ENCODE results near the gene LAMA2. TPM values are rescaled to one million over a fixed set of nuclear protein-coding genes. Genes with fewer than 3 reads are reported as not detected.

The LAMA2 gene
- total and polyA plus RNA-seq, 4 donors, result 5.2 to 105 (median 45.9) TPM

GRCh38 chr6:129324345-129324744, 441.4 kb downstream of the LAMA2 start:
- no peak for DNase-seq
- Histone ChIP-seq H3K9me3 (ENCODE audit: control insufficient read depth in 4 of 4, insufficient read depth in 3 of 4, low read length in 3 of 4) (no peaks in the 10 kb centered on the region), H3K27me3 (ENCODE audit: control insufficient read depth in 3 of 3, insufficient read depth in 3 of 3, low read length in 2 of 3) (no peaks in the 10 kb centered on the region), H3K36me3 (ENCODE audit: control insufficient read depth in 4 of 4, insufficient read depth in 4 of 4, low read length in 4 of 4) (peaks cover 0 to 10% (median 5%) of the 10 kb centered on the region in 4 donors), H3K27ac (ENCODE audit: low read depth in 1 of 2, low read length in 1 of 2) (no peak overlapping the region), H3K9ac (ENCODE audit: insufficient read depth in 1 of 2, low read length in 2 of 2) (no peak overlapping the region), H3K4me1 (ENCODE audit: control insufficient read depth in 5 of 5, insufficient read depth in 5 of 5, low read length in 5 of 5) (no peaks in the 10 kb centered on the region), H3K4me3 (no peak overlapping the region)
- 92 to 97% methylated on average over 5 of the region's 5 CpGs for WGBS, 2 donors
- no peak for TF ChIP-seq CTCF (IDR thresholded peaks at IDR 0.05; ENCODE audit: control extremely low read depth, extremely low read depth)
- no peak for ATAC-seq (ENCODE audit: insufficient read depth, low FRiP score)

GRCh38 chr6:129329678-129330077, 446.7 kb downstream of the LAMA2 start:
- 82 to 85% methylated on average over 4 of the region's 4 CpGs for WGBS, 2 donors
- no peak overlapping the region for H3K9ac ChIP-seq (ENCODE audit: insufficient read depth in 1 of 2, low read length in 2 of 2)
- no peak for TF ChIP-seq CTCF (IDR thresholded peaks at IDR 0.05; ENCODE audit: control extremely low read depth, extremely low read depth)
- H3K27ac ChIP-seq (ENCODE audit: low read depth in 1 of 2, low read length in 1 of 2), result no peak overlapping the region
- no peak overlapping the region for H3K4me3 ChIP-seq
- no peaks in the 10 kb centered on the region for H3K4me1 ChIP-seq (ENCODE audit: control insufficient read depth in 5 of 5, insufficient read depth in 5 of 5, low read length in 5 of 5)
- DNase-seq, result no peak
- peaks cover 0 to 6% (median 5%) of the 10 kb centered on the region in 4 donors for H3K36me3 ChIP-seq (ENCODE audit: control insufficient read depth in 4 of 4, insufficient read depth in 4 of 4, low read length in 4 of 4)
- H3K9me3 ChIP-seq (ENCODE audit: control insufficient read depth in 4 of 4, insufficient read depth in 3 of 4, low read length in 3 of 4), result no peaks in the 10 kb centered on the region
- H3K27me3 ChIP-seq (ENCODE audit: control insufficient read depth in 3 of 3, insufficient read depth in 3 of 3, low read length in 2 of 3), result no peaks in the 10 kb centered on the region
- no peak for ATAC-seq (ENCODE audit: insufficient read depth, low FRiP score)

GRCh38 chr6:129331450-129332138, 448.7 kb downstream of the LAMA2 start:
- H3K9me3 ChIP-seq (ENCODE audit: control insufficient read depth in 4 of 4, insufficient read depth in 3 of 4, low read length in 3 of 4), result no peaks in the 10 kb centered on the region
- DNase-seq, result no peak
- H3K27me3 ChIP-seq (ENCODE audit: control insufficient read depth in 3 of 3, insufficient read depth in 3 of 3, low read length in 2 of 3), result no peaks in the 10 kb centered on the region
- no peak overlapping the region for H3K4me3 ChIP-seq
- 62 to 66% methylated on average over 2 of the region's 2 CpGs for WGBS, 2 donors
- H3K27ac ChIP-seq (ENCODE audit: low read depth in 1 of 2, low read length in 1 of 2), result no peak overlapping the region
- no peaks in the 10 kb centered on the region for H3K4me1 ChIP-seq (ENCODE audit: control insufficient read depth in 5 of 5, insufficient read depth in 5 of 5, low read length in 5 of 5)
- no peak for TF ChIP-seq CTCF (IDR thresholded peaks at IDR 0.05; ENCODE audit: control extremely low read depth, extremely low read depth)
- H3K36me3 ChIP-seq (ENCODE audit: control insufficient read depth in 4 of 4, insufficient read depth in 4 of 4, low read length in 4 of 4), result peaks cover 0 to 6% (median 4%) of the 10 kb centered on the region in 4 donors
- H3K9ac ChIP-seq (ENCODE audit: insufficient read depth in 1 of 2, low read length in 2 of 2), result no peak overlapping the region
- no peak for ATAC-seq (ENCODE audit: insufficient read depth, low FRiP score)

GRCh38 chr6:129335792-129336191, 452.9 kb downstream of the LAMA2 start:
- Histone ChIP-seq H3K4me3 (no peak overlapping the region), H3K9ac (ENCODE audit: insufficient read depth in 1 of 2, low read length in 2 of 2) (no peak overlapping the region), H3K27ac (ENCODE audit: low read depth in 1 of 2, low read length in 1 of 2) (no peak overlapping the region), H3K4me1 (ENCODE audit: control insufficient read depth in 5 of 5, insufficient read depth in 5 of 5, low read length in 5 of 5) (no peaks in the 10 kb centered on the region), H3K27me3 (ENCODE audit: control insufficient read depth in 3 of 3, insufficient read depth in 3 of 3, low read length in 2 of 3) (no peaks in the 10 kb centered on the region), H3K36me3 (ENCODE audit: control insufficient read depth in 4 of 4, insufficient read depth in 4 of 4, low read length in 4 of 4) (peaks cover 0 to 6% (median 5%) of the 10 kb centered on the region in 4 donors), H3K9me3 (ENCODE audit: control insufficient read depth in 4 of 4, insufficient read depth in 3 of 4, low read length in 3 of 4) (no peaks in the 10 kb centered on the region)
- 74 to 87% methylated on average over 4 of the region's 4 CpGs for WGBS, 2 donors
- ATAC-seq (ENCODE audit: insufficient read depth, low FRiP score) (no peak), DNase-seq (no peak)
- no peak for TF ChIP-seq CTCF (IDR thresholded peaks at IDR 0.05; ENCODE audit: control extremely low read depth, extremely low read depth)
